ENCODE data around the gene PARVA. TPM values are rescaled to one million over a fixed set of nuclear protein-coding genes. Genes with fewer than 3 reads are reported as not detected.
A peak's percentile ranks its signal among the peaks of the same experiment; 100 is the strongest.

PARVA gene
- total and polyA plus RNA-seq, 2 of the 8 experiments (the other 6 are each of a cell fraction or from before 2014, with no cell fraction given): 3.1 to 13.5 TPM

DNA sequence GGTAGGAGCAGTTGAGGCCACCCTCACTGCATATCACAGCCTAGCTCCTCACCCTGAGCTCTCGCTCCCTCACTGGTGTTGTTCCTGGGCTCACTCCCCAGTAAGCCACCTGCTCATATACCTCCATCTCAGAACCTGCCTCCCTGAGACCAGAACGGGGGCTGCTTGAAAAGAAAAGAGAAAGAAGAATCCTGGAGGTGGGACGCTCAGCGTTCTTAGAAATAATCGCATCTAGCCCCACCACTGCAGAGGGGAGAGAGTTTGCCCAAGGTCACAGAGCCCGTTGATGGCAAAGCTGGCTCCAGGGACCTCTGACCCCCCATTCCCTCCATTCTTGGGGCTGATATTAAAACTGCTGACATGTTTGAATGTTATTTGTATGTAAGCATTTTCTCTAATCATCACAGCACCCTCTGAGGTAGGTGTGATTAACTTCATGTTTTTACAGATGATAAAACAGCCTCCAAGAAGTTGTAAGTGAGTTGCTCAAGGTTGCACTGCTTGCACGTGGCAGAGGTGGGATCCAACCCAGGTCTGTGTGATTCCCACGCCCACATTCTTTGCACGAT, 164.3 kb downstream of the PARVA start:
- no peak overlapping the region for H3K27ac ChIP-seq (ENCODE audit: low read depth, low read length)

More for the DNA sequence above, 164.3 kb downstream of the PARVA start:
- Histone ChIP-seq H2AFZ (ENCODE audit: low read length) (no peak overlapping the region), H4K8ac (ENCODE audit: extremely low read depth, insufficient read depth, low read length) (no peak overlapping the region), H4K91ac (replicated peaks; ENCODE audit: insufficient read length, low read length) (no peak overlapping the region), H2BK20ac (ENCODE audit: low read length) (no peak overlapping the region), H3K4me3 (ENCODE audit: extremely low read depth in 1 of 4, insufficient read depth in 2 of 4, low read depth in 3 of 4, low read length in 4 of 4) (no peak overlapping the region), H3K9me3 (ENCODE audit: insufficient read depth in 2 of 2, low read depth in 1 of 2, low read length in 1 of 2) (no peaks in the 10 kb centered on the region), H3K4ac (replicated peaks; ENCODE audit: insufficient read length, low read depth, low read length) (no peak overlapping the region), H3K23me2 (ENCODE audit: low read depth, low read length) (no peaks in the 10 kb centered on the region), H3K14ac (ENCODE audit: insufficient read length) (no peak overlapping the region), H2BK5ac (ENCODE audit: low read depth, low read length) (peak overlapping the region; percentile 52; the same call in 1 of the 2 replicates), H2BK12ac (ENCODE audit: low read depth, low read length) (no peak overlapping the region; the same call in 1 of the 2 replicates), H3K27me3 (replicated peaks in 1 of 4; ENCODE audit: control insufficient read depth in 3 of 4, extremely low read depth in 1 of 4, insufficient read depth in 3 of 4, low read length in 3 of 4) (no peaks in the 10 kb centered on the region; a peak in 1 of 7 replicates), H4K20me1 (replicated peaks in 1 of 2; ENCODE audit: control insufficient read depth in 1 of 2, insufficient read depth in 2 of 2, low read length in 2 of 2) (no peaks in the 10 kb centered on the region), H4K5ac (ENCODE audit: insufficient read length, low read depth, low read length) (no peak overlapping the region), H2BK15ac (ENCODE audit: low read length) (0 out of 2 replicates have a peak overlapping the region, but pooled peaks have one; percentile 46), H2AK5ac (ENCODE audit: low read depth, low read length) (no peak overlapping the region), H3K36me3 (ENCODE audit: control insufficient read depth in 2 of 4, insufficient read depth in 4 of 4, low read length in 3 of 4) (no peaks in the 10 kb centered on the region), H3K9ac (replicated peaks in 1 of 4; ENCODE audit: extremely low read depth in 1 of 4, low read depth in 3 of 4, low read length in 3 of 4) (no peak overlapping the region), H3K4me2 (ENCODE audit: insufficient read depth in 1 of 2, low read depth in 2 of 2, low read length in 2 of 2) (no peak overlapping the region), H3K4me1 (replicated peaks in 1 of 4; ENCODE audit: control insufficient read depth in 3 of 4, insufficient read depth in 4 of 4, low read length in 3 of 4) (no peaks in the 10 kb centered on the region; a peak in 1 of 7 replicates), H3K79me1 (ENCODE audit: low read depth, low read length) (no peaks in the 10 kb centered on the region), H3K56ac (replicated peaks; ENCODE audit: insufficient read length, low read depth, low read length) (no peak overlapping the region), H3K79me2 (ENCODE audit: control insufficient read depth in 1 of 2, insufficient read depth in 2 of 2, low read length in 2 of 2) (no peaks in the 10 kb centered on the region), H3K18ac (ENCODE audit: extremely low read depth, low read length) (no peak overlapping the region; the same call in 1 of the 2 replicates), H3K23ac (ENCODE audit: insufficient read length) (no peak overlapping the region), H2BK120ac (replicated peaks; ENCODE audit: low read depth, low read length) (no peak overlapping the region)
- DNase-seq (ENCODE audit: low read depth in 1 of 2, low spot score in 2 of 2): no peak
- TF ChIP-seq CBX8 (IDR thresholded peaks at IDR 0.05; ENCODE audit: borderline replicate concordance, low read depth, low read length): no peak
- no peak for TF ChIP-seq TAF1 (IDR thresholded peaks at IDR 0.05; ENCODE audit: low read depth, low read length)
- no peak for TF ChIP-seq SIX5 (IDR thresholded peaks at IDR 0.05; ENCODE audit: low read depth, low read length)
- no peak for TF ChIP-seq EGR1 (IDR thresholded peaks at IDR 0.05; ENCODE audit: borderline replicate concordance, low read depth, low read length)
- no peak for TF ChIP-seq BRCA1 (IDR thresholded peaks at IDR 0.05; ENCODE audit: low read depth, low read length)
- no peak for TF ChIP-seq CBX5 (IDR thresholded peaks at IDR 0.05; ENCODE audit: low read depth, low read length)
- ChIA-PET POLR2A (ENCODE audit: partially characterized antibody) (no interaction called here), CTCF (ENCODE audit: partially characterized antibody) (no interaction called here)
- no peak for FAIRE-seq
- 88% methylated on average over 9 of the region's 9 CpGs; no CpG with 5 or more reads in 1 of the 2 experiments for WGBS, 2 experiments (ENCODE audit: extremely low coverage in 1 of 2, insufficient coverage in 1 of 2, insufficient read length in 1 of 2, insufficient replicate concordance in 2 of 2, low coverage in 1 of 2, low lambda C conversion rate in 2 of 2, missing lambda C conversion rate in 1 of 2)

All from H1 (cell line).